Right cardiac atrium (tissue), 5 donors: Measurements from ENCODE around the gene SNAP29. TPM values are rescaled to one million over a fixed set of nuclear protein-coding genes. Genes with fewer than 3 reads are reported as not detected.

Experiments
- ATAC-seq, 2 donors: fragments of 200-7000 bp; cut with Tn5 transposase; one replicate each; pipeline versions ENCODE4 v1.8.0 to v1.9.1; 2020; ENCODE audit warnings: moderate library complexity in 2 of 2, mild to moderate bottlenecking in 1 of 2
- DNase-seq, 3 donors: peaks; one replicate each; pipeline ENCODE4 v3.0.0-alpha.2; 2020
- H3K27ac ChIP-seq: one replicate; pipeline ENCODE4 v1.5.1; 2013; ENCODE audit warnings: mild to moderate bottlenecking, low read length, control low read depth, moderate library complexity
- H3K27me3 ChIP-seq: one replicate; pipeline ENCODE4 v1.6.1; 2013; ENCODE audit not compliant: control insufficient read depth, insufficient read depth
- H3K4me1 ChIP-seq: one replicate; pipeline ENCODE4 v1.6.1; 2013; ENCODE audit warnings: low read length; ENCODE audit not compliant: control insufficient read depth, insufficient read depth
- H3K4me3 ChIP-seq: one replicate; pipeline ENCODE4 v1.5.1; 2013; ENCODE audit warnings: low read length, control low read depth
- H3K9me3 ChIP-seq: one replicate; pipeline ENCODE4 v1.6.1; 2013; ENCODE audit warnings: low read length; ENCODE audit not compliant: control insufficient read depth
- WGBS: extraction: QIAGEN DNeasy Blood & Tissue Kit; methylation state at CpG from one replicate; pipeline ENCODE4 v1.1.7; 2013; 5-methylcytosine and 5-hydroxymethylcytosine counted together
- intact Hi-C, 4 donors: fragments of 100-400 bp; cut with DNase I; formaldehyde crosslinking; loops; one replicate each; pipeline versions ENCODE4 v1.11.0 to v1.14.0; 2022 to 2023
- long read RNA-seq, 4 donors: library from polyadenylated mRNA; unstranded; transcript quantifications; one replicate each; pipeline ENCODE4 v2.0.0, GENCODE V29; 2020 to 2021
- polyA plus RNA-seq: library from polyadenylated mRNA; stranded (reverse); fragments of 200-250 nt; gene quantifications from one replicate; pipeline ENCODE4 v1.2.3, GENCODE V29; 2013
- total RNA-seq, 4 donors: library from RNA; stranded (reverse); fragmentation: NEBNext Ultra II Directional; extraction: Animal tissue kit (Norgen Biotek cat#: 25700); gene quantifications; one replicate each; pipeline ENCODE4 v1.2.1, GENCODE V29; 2021
- donor health status: healthy with polysubstance abuse.
- donor health status: DM: no; HTN: yes; CAD: no.
- donor health status: DM: no; HTN: no; CAD: no.
- donor health status: DM: no; HTN: yes; CAD: no; lungs with severe emphysema.
- donor health status: DM: yes; HTN: yes; CAD: no.

SNAP29 gene
- total RNA-seq (10 to 100 TPM; 25.1 to 27.8 (median 26.5) TPM), polyA plus RNA-seq (18.8 TPM)
- long read RNA-seq, donor 1, full-length matches to known transcripts: 72 of 116 reads
- long read RNA-seq, donor 1, partial matches to known transcripts: 33 of 116 reads
- long read RNA-seq, donor 1, other reads (novel, unspliced or antisense): 11 of 116 reads
- long read RNA-seq, donor 2, full-length matches to known transcripts: 27 of 30 reads
- long read RNA-seq, donor 2, partial matches to known transcripts: 1 of 30 reads
- long read RNA-seq, donor 2, other reads (novel, unspliced or antisense): 2 of 30 reads
- long read RNA-seq, donor 3, full-length matches to known transcripts: 135 of 210 reads
- long read RNA-seq, donor 3, partial matches to known transcripts: 75 of 210 reads
- long read RNA-seq, donor 3, other reads (novel, unspliced or antisense): 0 of 210 reads
- long read RNA-seq, donor 4, full-length matches to known transcripts: 37 of 39 reads
- long read RNA-seq, donor 4, partial matches to known transcripts: 1 of 39 reads
- long read RNA-seq, donor 4, other reads (novel, unspliced or antisense): 1 of 39 reads

GRCh38 chr22:20858615-20859416, at the start of gene SNAP29, which contains the start of gene PI4KA:
TSS of gene SNAP29 (plus strand) at chr22:20859007. CDS start at chr22:20859111, 104 bp downstream.
TSS of gene PI4KA (minus strand) at chr22:20858811. CDS start at chr22:20858725, 86 bp downstream.
- under 1% methylated on average over 100 of the region's 100 CpGs for WGBS
- Histone ChIP-seq H3K4me1 (peaks cover 9% of the 10 kb centered on the region), H3K4me3 (peak within 1 kb of the TSS; percentile 65), H3K27me3 (no peaks in the 10 kb centered on the region), H3K9me3 (no peaks in the 10 kb centered on the region), H3K27ac (peak within 1 kb of the TSS; percentile 73)
- DNase-seq (peak; percentile 100), ATAC-seq (peak; percentile 97)
- intact Hi-C loops: no loop called here

- Histone ChIP-seq H3K9me3 (no peaks in the 10 kb centered on the region), H3K4me3 (no peak overlapping the region), H3K27ac (no peak overlapping the region), H3K27me3 (no peaks in the 10 kb centered on the region), H3K4me1 (no peaks in the 10 kb centered on the region)
- intact Hi-C loops: no loop called here
- 92% methylated on average over 6 of the region's 6 CpGs for WGBS
- ATAC-seq (no peak), DNase-seq (no peak)
These were observed 49.1 kb upstream of the SNAP29 start for GRCh38 chr22:20809538-20810185.

- intact Hi-C loops: no loop called here
- no peak for ATAC-seq
- 90% methylated on average over 9 of the region's 9 CpGs for WGBS
These were observed 48.2 kb upstream of the SNAP29 start for GRCh38 chr22:20810645-20811044.

GRCh38 chr22:20811171-20811570, 47.6 kb upstream of the SNAP29 start:
- Histone ChIP-seq H3K9me3 (no peaks in the 10 kb centered on the region), H3K4me1 (no peaks in the 10 kb centered on the region), H3K27ac (no peak overlapping the region), H3K4me3 (no peak overlapping the region), H3K27me3 (no peaks in the 10 kb centered on the region)
- intact Hi-C loops: no loop called here
- no peak for ATAC-seq
- WGBS: 97% methylated on average over 1 of the region's 1 CpG
- no peak for DNase-seq

More at GRCh38 chr22:20810645-20811044, 48.2 kb upstream of the SNAP29 start:
- Histone ChIP-seq H3K27ac (no peak overlapping the region), H3K27me3 (no peaks in the 10 kb centered on the region), H3K4me1 (no peaks in the 10 kb centered on the region), H3K4me3 (no peak overlapping the region), H3K9me3 (no peaks in the 10 kb centered on the region)
- no peak for DNase-seq

- DNase-seq: no peak
- no peak overlapping the region for H3K27ac ChIP-seq
- H3K9me3 ChIP-seq: no peaks in the 10 kb centered on the region
- no peak for ATAC-seq
- WGBS: 98% methylated on average over 5 of the region's 5 CpGs
- intact Hi-C loops: no loop called here
- no peak overlapping the region for H3K4me3 ChIP-seq
- no peaks in the 10 kb centered on the region for H3K4me1 ChIP-seq
- no peaks in the 10 kb centered on the region for H3K27me3 ChIP-seq
These were observed 46.7 kb upstream of the SNAP29 start for GRCh38 chr22:20811971-20812660.

- no peaks in the 10 kb centered on the region for H3K9me3 ChIP-seq
- DNase-seq (no peak), ATAC-seq (no peak)
- no peak overlapping the region for H3K4me3 ChIP-seq
- no peak overlapping the region for H3K27ac ChIP-seq
- H3K4me1 ChIP-seq: no peaks in the 10 kb centered on the region
- no peaks in the 10 kb centered on the region for H3K27me3 ChIP-seq
- intact Hi-C loops: no loop called here
- 94% methylated on average over 4 of the region's 4 CpGs for WGBS
These were observed 45.8 kb upstream of the SNAP29 start for GRCh38 chr22:20813056-20813455.

GRCh38 chr22:20814221-20814808, 44.5 kb upstream of the SNAP29 start:
- intact Hi-C loops: no loop called here
- DNase-seq (no peak), ATAC-seq (no peak)
- H3K4me3 ChIP-seq: no peak overlapping the region
- H3K27ac ChIP-seq: no peak overlapping the region
- 94% methylated on average over 5 of the region's 5 CpGs for WGBS
- H3K4me1 ChIP-seq: no peaks in the 10 kb centered on the region
- no peaks in the 10 kb centered on the region for H3K27me3 ChIP-seq
- H3K9me3 ChIP-seq: no peaks in the 10 kb centered on the region

GRCh38 chr22:20815477-20816050, 43.2 kb upstream of the SNAP29 start:
- no peaks in the 10 kb centered on the region for H3K4me1 ChIP-seq
- no peak overlapping the region for H3K27ac ChIP-seq
- H3K27me3 ChIP-seq: no peaks in the 10 kb centered on the region
- no peaks in the 10 kb centered on the region for H3K9me3 ChIP-seq
- no peak for ATAC-seq
- WGBS: 98% methylated on average over 9 of the region's 9 CpGs
- H3K4me3 ChIP-seq: no peak overlapping the region
- intact Hi-C loops: no loop called here
- DNase-seq: no peak

- H3K4me1 ChIP-seq: no peaks in the 10 kb centered on the region
- H3K27ac ChIP-seq: no peak overlapping the region
- ATAC-seq (no peak), DNase-seq (no peak)
- intact Hi-C loops: no loop called here
- no peaks in the 10 kb centered on the region for H3K27me3 ChIP-seq
- no peak overlapping the region for H3K4me3 ChIP-seq
- WGBS: 96% methylated on average over 6 of the region's 6 CpGs
- H3K9me3 ChIP-seq: no peaks in the 10 kb centered on the region
These were observed 42.2 kb upstream of the SNAP29 start for GRCh38 chr22:20816559-20816958.

- no peak for ATAC-seq
- Histone ChIP-seq H3K9me3 (no peaks in the 10 kb centered on the region), H3K4me1 (no peaks in the 10 kb centered on the region), H3K4me3 (no peak overlapping the region), H3K27me3 (no peaks in the 10 kb centered on the region), H3K27ac (no peak overlapping the region)
- 86% methylated on average over 3 of the region's 3 CpGs for WGBS
- DNase-seq: no peak
- intact Hi-C loops: no loop called here
These were observed 40.3 kb upstream of the SNAP29 start for GRCh38 chr22:20818471-20818870.
